HL-60 (cell line): ENCODE data around the gene HIRA.

Experiments used
- DNase-seq, 2 experiments: peaks; one replicate each; pipeline ENCODE4 v3.0.0-alpha.2; 2010 to 2020; ENCODE audit warnings: low read depth in 1 of 2, low spot score in 1 of 2
- H3K27ac ChIP-seq: fragments of 250-450 bp; sonication (Bioruptor Pico); replicated peaks from 2 replicates; pipeline ENCODE4 v1.5.1; 2020; ENCODE audit warnings: mild to moderate bottlenecking, moderate library complexity
- H3K27me3 ChIP-seq: fragments of 250-450 bp; sonication (Bioruptor Pico); 2 replicates; pipeline ENCODE4 v1.5.1; 2021; ENCODE audit warnings: mild to moderate bottlenecking, moderate library complexity; ENCODE audit not compliant: insufficient read depth, poor library complexity, severe bottlenecking
- H3K4me3 ChIP-seq: replicated peaks from 2 replicates; pipeline ENCODE4 v1.5.1; 2011; ENCODE audit warnings: mild to moderate bottlenecking, control low read depth, low read length; ENCODE audit not compliant: insufficient read depth
- CTCF ChIP-seq: IDR thresholded peaks from one replicate; pipeline ENCODE4 v1.5.1; 2011; ENCODE audit warnings: low read length, control low read depth, inconsistent platforms; ENCODE audit not compliant: insufficient read depth
- GABPA ChIP-seq: IDR thresholded peaks from 2 replicates; pipeline ENCODE4 v1.6.1; 2012; ENCODE audit warnings: low read depth
- POLR2AphosphoS5 ChIP-seq: IDR thresholded peaks from 2 replicates; pipeline ENCODE4 v1.6.1; 2012; ENCODE audit warnings: low read depth
- REST ChIP-seq: IDR thresholded peaks from 2 replicates; pipeline ENCODE4 v1.6.1; 2012; ENCODE audit warnings: low read depth; ENCODE audit not compliant: insufficient replicate concordance
- SPI1 ChIP-seq: IDR thresholded peaks from 2 replicates; pipeline ENCODE4 v1.6.1; 2012; ENCODE audit warnings: low read depth, mild to moderate bottlenecking, borderline replicate concordance

HIRA gene

GRCh38 chr22:19373450-19373849 is 58.1 kb downstream of the HIRA start:
- H3K27ac ChIP-seq = no peak overlapping the region
- no peak overlapping the region for H3K4me3 ChIP-seq
- H3K27me3 ChIP-seq = no peaks in the 10 kb centered on the region
- no peak for DNase-seq
- no peak for TF ChIP-seq GABPA
- no peak for TF ChIP-seq CTCF
- TF ChIP-seq POLR2AphosphoS5 = no peak
- no peak for TF ChIP-seq SPI1
- TF ChIP-seq REST = no peak

- no peak for DNase-seq
- Histone ChIP-seq H3K27me3 (no peaks in the 10 kb centered on the region), H3K4me3 (no peak overlapping the region), H3K27ac (no peak overlapping the region)
- no peak for TF ChIP-seq REST
- no peak for TF ChIP-seq CTCF
- TF ChIP-seq GABPA = no peak
- TF ChIP-seq SPI1 = no peak
- TF ChIP-seq POLR2AphosphoS5 = no peak
Measured at GRCh38 chr22:19371893-19372292, 59.6 kb downstream of the HIRA start.

- Histone ChIP-seq H3K27me3 (no peaks in the 10 kb centered on the region), H3K27ac (no peak overlapping the region), H3K4me3 (no peak overlapping the region)
- DNase-seq = no peak
- no peak for TF ChIP-seq POLR2AphosphoS5
- TF ChIP-seq CTCF = no peak
- no peak for TF ChIP-seq REST
- TF ChIP-seq SPI1 = no peak
- TF ChIP-seq GABPA = no peak
Measured at GRCh38 chr22:19368876-19369275, 62.7 kb downstream of the HIRA start.
